ENCODE measurements around the gene THAP6. TPM values are rescaled to one million over a fixed set of nuclear protein-coding genes. Genes with fewer than 3 reads are reported as not detected.

Gene THAP6
- total RNA-seq (10 to 100 TPM in 7 of 9 donors, 1 to 10 TPM in 2; 5.9 to 54.4 (median 18.8) TPM), polyA plus RNA-seq (10 to 100 TPM in 1 of 3 donors, 1 to 10 TPM in 2; 4.2 to 21.9 (median 6.1) TPM)
- long read RNA-seq, donor 1, transcript THAP6-201 (5 exons, 3,549 nt), result major isoform, 5 of 6 reads
- long read RNA-seq, donor 1, partial matches to known transcripts, result 0 of 6 reads
- long read RNA-seq, donor 1, other reads (novel, unspliced or antisense), result 0 of 6 reads
- long read RNA-seq, donor 2, partial matches to known transcripts, result 0 of 8 reads
- long read RNA-seq, donor 2, other reads (novel, unspliced or antisense), result 0 of 8 reads
- long read RNA-seq, donor 3, transcript THAP6-201 (5 exons, 3,549 nt), result major isoform, 8 of 21 reads
- long read RNA-seq, donor 3, partial matches to known transcripts, result 0 of 21 reads
- long read RNA-seq, donor 3, other reads (novel, unspliced or antisense), result 12 of 21 reads
- long read RNA-seq, donor 4, transcript THAP6-201 (5 exons, 3,549 nt), result major isoform, 5 of 12 reads
- long read RNA-seq, donor 4, partial matches to known transcripts, result 1 of 12 reads
- long read RNA-seq, donor 4, other reads (novel, unspliced or antisense), result 3 of 12 reads
- long read RNA-seq, donor 5, transcript THAP6-201 (5 exons, 3,549 nt), result major isoform, 13 of 23 reads
- long read RNA-seq, donor 5, partial matches to known transcripts, result 1 of 23 reads
- long read RNA-seq, donor 5, other reads (novel, unspliced or antisense), result 4 of 23 reads
- long read RNA-seq, donor 6, transcript THAP6-201 (5 exons, 3,549 nt), result major isoform, 7 of 10 reads
- long read RNA-seq, donor 6, partial matches to known transcripts, result 0 of 10 reads
- long read RNA-seq, donor 6, other reads (novel, unspliced or antisense), result 0 of 10 reads
- long read RNA-seq, donor 7, partial matches to known transcripts, result 0 of 3 reads
- long read RNA-seq, donor 7, other reads (novel, unspliced or antisense), result 0 of 3 reads
- long read RNA-seq, donor 8, transcript THAP6-201 (5 exons, 3,549 nt), result major isoform, 7 of 11 reads
- long read RNA-seq, donor 8, partial matches to known transcripts, result 0 of 11 reads
- long read RNA-seq, donor 8, other reads (novel, unspliced or antisense), result 0 of 11 reads
- long read RNA-seq, donor 9, transcript THAP6-201 (5 exons, 3,549 nt), result major isoform, 6 of 8 reads
- long read RNA-seq, donor 9, partial matches to known transcripts, result 0 of 8 reads
- long read RNA-seq, donor 9, other reads (novel, unspliced or antisense), result 0 of 8 reads
- long read RNA-seq, donor 10, partial matches to known transcripts, result 0 of 6 reads
- long read RNA-seq, donor 10, other reads (novel, unspliced or antisense), result 0 of 6 reads

GRCh38 chr4:75514131-75514948, at the start of gene THAP6, which contains the start of gene RCHY1:
Gene THAP6 (plus strand): TSS chr4:75514473. CDS start chr4:75515453, 980 bp downstream.
Gene RCHY1 (minus strand): TSS chr4:75514403. CDS start chr4:75514286, 117 bp downstream.
- peaks cover 27 to 51% of the 10 kb centered on the region in 2 donors for H3K4me1 ChIP-seq (replicated peaks in 1 of 2)
- H3K27me3 ChIP-seq, result no peaks in the 10 kb centered on the region
- peak within 1 kb of the TSS; percentile 44 to 85 (median 72) for H3K4me3 ChIP-seq
- WGBS, 4 donors, result 0 to 1% (median 1%) methylated on average over 21 to 61 of the region's 61 CpGs
- peak within 1 kb of the TSS; percentile 84 to 99 (median 94) for H3K27ac ChIP-seq
- peak; percentile 82 to 92 for TF ChIP-seq POLR2A (IDR thresholded peaks at IDR 0.05)
- TF ChIP-seq, protein P1, sequence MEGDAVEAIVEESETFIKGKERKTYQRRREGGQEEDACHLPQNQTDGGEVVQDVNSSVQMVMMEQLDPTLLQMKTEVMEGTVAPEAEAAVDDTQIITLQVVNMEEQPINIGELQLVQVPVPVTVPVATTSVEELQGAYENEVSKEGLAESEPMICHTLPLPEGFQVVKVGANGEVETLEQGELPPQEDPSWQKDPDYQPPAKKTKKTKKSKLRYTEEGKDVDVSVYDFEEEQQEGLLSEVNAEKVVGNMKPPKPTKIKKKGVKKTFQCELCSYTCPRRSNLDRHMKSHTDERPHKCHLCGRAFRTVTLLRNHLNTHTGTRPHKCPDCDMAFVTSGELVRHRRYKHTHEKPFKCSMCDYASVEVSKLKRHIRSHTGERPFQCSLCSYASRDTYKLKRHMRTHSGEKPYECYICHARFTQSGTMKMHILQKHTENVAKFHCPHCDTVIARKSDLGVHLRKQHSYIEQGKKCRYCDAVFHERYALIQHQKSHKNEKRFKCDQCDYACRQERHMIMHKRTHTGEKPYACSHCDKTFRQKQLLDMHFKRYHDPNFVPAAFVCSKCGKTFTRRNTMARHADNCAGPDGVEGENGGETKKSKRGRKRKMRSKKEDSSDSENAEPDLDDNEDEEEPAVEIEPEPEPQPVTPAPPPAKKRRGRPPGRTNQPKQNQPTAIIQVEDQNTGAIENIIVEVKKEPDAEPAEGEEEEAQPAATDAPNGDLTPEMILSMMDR (IDR thresholded peaks at IDR 0.05), result peak in 3 of 6 experiments; percentile 6 to 26 (median 22)
- H3K9me3 ChIP-seq (replicated peaks in 1 of 3), result no peaks in the 10 kb centered on the region
- peak; percentile 95 to 98 (median 98) for DNase-seq
- intact Hi-C loops (cut with DNase I), result no loop called here
- H3K36me3 ChIP-seq (replicated peaks in 1 of 2), result peaks cover 0 to 23% of the 10 kb centered on the region in 2 donors

- TF ChIP-seq POLR2A (IDR thresholded peaks at IDR 0.05), result no peak
- TF ChIP-seq, protein P1 (IDR thresholded peaks at IDR 0.05), result no peak
- DNase-seq, result no peak
- intact Hi-C loops (cut with DNase I), result no loop called here
- no peak overlapping the region for H3K27ac ChIP-seq
- H3K27me3 ChIP-seq, result no peaks in the 10 kb centered on the region
- no peaks in the 10 kb centered on the region for H3K9me3 ChIP-seq (replicated peaks in 1 of 3)
- H3K4me3 ChIP-seq, result no peak overlapping the region
- 96 to 100% (median 99%) methylated on average over 1 of the region's 1 CpG for WGBS, 4 donors
- no peaks in the 10 kb centered on the region for H3K4me1 ChIP-seq (replicated peaks in 1 of 2)
- H3K36me3 ChIP-seq (replicated peaks in 1 of 2), result no peaks in the 10 kb centered on the region
Measured at GRCh38 chr4:75469896-75470295, 44.4 kb upstream of the THAP6 start.

- WGBS, 4 donors, result 92 to 100% (median 96%) methylated on average over 1 of the region's 1 CpG
- no peak for DNase-seq
- Histone ChIP-seq H3K27me3 (no peaks in the 10 kb centered on the region), H3K4me3 (no peak overlapping the region), H3K36me3 (replicated peaks in 1 of 2) (no peaks in the 10 kb centered on the region), H3K27ac (no peak overlapping the region), H3K4me1 (replicated peaks in 1 of 2) (no peaks in the 10 kb centered on the region), H3K9me3 (replicated peaks in 1 of 3) (no peaks in the 10 kb centered on the region)
- intact Hi-C loops (cut with DNase I), result no loop called here
- no peak for TF ChIP-seq POLR2A (IDR thresholded peaks at IDR 0.05)
- TF ChIP-seq, protein P1 (IDR thresholded peaks at IDR 0.05), result no peak
Measured at GRCh38 chr4:75470738-75471137, 43.5 kb upstream of the THAP6 start.

Data from adrenal gland (tissue), 19 donors.